ENCODE data around the gene PPM1H.

The PPM1H gene

DNA sequence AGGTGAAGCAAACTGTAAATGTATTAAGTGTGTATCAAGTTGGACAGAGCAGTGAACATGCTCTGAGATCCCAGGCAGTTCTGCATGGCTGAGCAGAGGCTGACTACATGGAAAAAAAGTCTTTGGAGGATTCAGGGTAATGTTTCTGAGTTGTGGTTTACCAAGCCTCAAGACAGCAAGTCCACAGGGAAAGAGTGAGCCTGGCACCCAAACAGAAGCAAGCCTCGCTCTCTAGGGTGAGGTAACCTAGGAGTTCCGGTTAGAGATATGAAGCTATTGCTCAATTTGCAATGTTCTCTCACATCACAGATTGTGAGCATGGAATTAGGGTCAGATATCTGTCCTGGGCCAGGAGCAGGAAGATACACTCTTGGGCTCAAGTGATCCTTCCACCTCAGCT is 309.7 kb downstream of the PPM1H start:
- DNase-seq (no peak), ATAC-seq (replicated peaks) (peak in 1 of 2 donors; percentile 27)
- H3K9me3 Mint-ChIP-seq: peaks cover 0 to 3% of the 10 kb centered on the region in 2 donors
- H3K27me3 Mint-ChIP-seq: peaks cover 14 to 20% of the 10 kb centered on the region in 2 donors
- H3K4me1 Mint-ChIP-seq: peaks cover 0 to 3% of the 10 kb centered on the region in 2 donors
- no peak overlapping the region for H3K27ac Mint-ChIP-seq
- no peak overlapping the region for H3K4me3 Mint-ChIP-seq
- peaks cover 4 to 7% of the 10 kb centered on the region in 2 donors for H3K36me3 Mint-ChIP-seq

GRCh38 chr12:62622177-62622576 is 312.8 kb downstream of the PPM1H start:
- ATAC-seq (replicated peaks) (no peak), DNase-seq (no peak)
- H3K4me3 Mint-ChIP-seq: no peak overlapping the region
- no peak overlapping the region for H3K27ac Mint-ChIP-seq
- H3K9me3 Mint-ChIP-seq: no peaks in the 10 kb centered on the region
- peaks cover 0 to 5% of the 10 kb centered on the region in 2 donors for H3K4me1 Mint-ChIP-seq
- H3K36me3 Mint-ChIP-seq: peaks cover 0 to 2% of the 10 kb centered on the region in 2 donors
- H3K27me3 Mint-ChIP-seq: peaks cover 1 to 3% of the 10 kb centered on the region in 2 donors

DNA sequence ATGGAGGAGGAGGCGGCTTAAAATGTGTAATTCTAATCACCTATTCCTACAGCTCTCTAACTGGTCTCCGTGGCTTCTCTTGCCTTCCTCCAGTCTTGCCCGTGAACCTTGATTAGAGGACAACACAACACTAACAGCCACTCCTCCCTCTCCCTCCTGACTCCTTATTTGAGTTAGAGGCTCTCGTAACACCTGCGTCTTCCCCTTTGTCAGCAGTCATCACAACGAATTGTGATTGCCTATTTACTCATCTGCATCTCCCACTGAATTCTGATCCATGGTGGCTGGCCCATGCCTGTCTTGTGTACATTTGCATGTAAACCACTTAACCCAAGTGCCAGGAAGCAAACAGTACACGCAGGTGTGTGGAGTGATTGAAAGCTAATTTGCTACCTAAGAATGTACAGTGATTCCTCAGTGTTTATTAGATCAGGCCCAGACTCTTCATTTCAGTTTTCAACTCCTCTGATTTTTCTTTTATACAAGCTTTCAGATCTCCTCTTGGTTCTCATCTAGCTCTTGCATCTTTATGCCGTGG is 313.8 kb downstream of the PPM1H start:
- H3K4me1 Mint-ChIP-seq: peaks cover 0 to 5% of the 10 kb centered on the region in 2 donors
- ATAC-seq (replicated peaks) (no peak), DNase-seq (no peak)
- H3K9me3 Mint-ChIP-seq: no peaks in the 10 kb centered on the region
- no peak overlapping the region for H3K4me3 Mint-ChIP-seq
- no peak overlapping the region for H3K27ac Mint-ChIP-seq
- peaks cover 4% of the 10 kb centered on the region in 2 donors for H3K36me3 Mint-ChIP-seq
- H3K27me3 Mint-ChIP-seq: no peaks in the 10 kb centered on the region

- H3K4me1 Mint-ChIP-seq: peaks cover 0 to 3% of the 10 kb centered on the region in 2 donors
- H3K4me3 Mint-ChIP-seq: no peak overlapping the region
- H3K27me3 Mint-ChIP-seq: no peaks in the 10 kb centered on the region
- peaks cover 4% of the 10 kb centered on the region in 2 donors for H3K36me3 Mint-ChIP-seq
- no peak overlapping the region for H3K27ac Mint-ChIP-seq
- DNase-seq (no peak), ATAC-seq (replicated peaks) (no peak)
- no peaks in the 10 kb centered on the region for H3K9me3 Mint-ChIP-seq
Measured at GRCh38 chr12:62618930-62619329, 316.0 kb downstream of the PPM1H start.

GRCh38 chr12:62618319-62618718 is 316.6 kb downstream of the PPM1H start:
- Mint-ChIP-seq H3K4me3 (no peak overlapping the region), H3K27me3 (no peaks in the 10 kb centered on the region), H3K9me3 (no peaks in the 10 kb centered on the region), H3K36me3 (peaks cover 4% of the 10 kb centered on the region in 2 donors), H3K4me1 (peaks cover 0 to 3% of the 10 kb centered on the region in 2 donors), H3K27ac (no peak overlapping the region)
- no peak for DNase-seq
- ATAC-seq (replicated peaks): no peak

DNA sequence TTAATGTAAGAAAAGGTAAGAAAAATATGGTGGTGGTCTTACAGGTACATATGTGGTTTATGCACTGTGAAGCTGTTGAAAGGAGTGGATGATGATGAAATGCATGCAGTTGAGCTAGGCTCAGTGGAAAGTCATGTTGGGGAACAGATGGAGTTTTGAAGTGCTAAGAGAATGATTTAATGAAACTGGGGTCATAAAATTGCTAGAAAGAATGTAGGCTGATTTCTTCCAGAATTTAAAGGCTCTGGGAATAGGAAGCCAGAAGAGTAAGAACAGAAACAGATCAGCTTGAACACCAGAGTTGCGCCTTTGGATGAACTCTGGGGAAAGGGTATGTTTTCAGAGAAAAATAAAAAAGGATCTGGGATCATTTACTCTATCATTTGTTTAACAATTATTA is 321.9 kb downstream of the PPM1H start:
- Mint-ChIP-seq H3K36me3 (peaks cover 10 to 11% of the 10 kb centered on the region in 2 donors), H3K27ac (no peak overlapping the region), H3K4me1 (peaks cover 6% of the 10 kb centered on the region in 2 donors), H3K9me3 (peaks cover 0 to 2% of the 10 kb centered on the region in 2 donors), H3K4me3 (no peak overlapping the region), H3K27me3 (no peaks in the 10 kb centered on the region)
- no peak for ATAC-seq (replicated peaks)
- DNase-seq: no peak

- Mint-ChIP-seq H3K36me3 (peaks cover 10 to 15% of the 10 kb centered on the region in 2 donors), H3K27ac (no peak overlapping the region), H3K4me3 (peak overlapping the region in 1 of 2 donors; percentile 14), H3K27me3 (no peaks in the 10 kb centered on the region), H3K4me1 (peaks cover 15 to 36% of the 10 kb centered on the region in 2 donors), H3K9me3 (peaks cover 0 to 2% of the 10 kb centered on the region in 2 donors)
- DNase-seq (no peak), ATAC-seq (replicated peaks) (no peak)
Measured at GRCh38 chr12:62606654-62607053, 328.3 kb downstream of the PPM1H start.

GRCh38 chr12:62605981-62606380 is 329.0 kb downstream of the PPM1H start:
- H3K27ac Mint-ChIP-seq: no peak overlapping the region
- no peaks in the 10 kb centered on the region for H3K27me3 Mint-ChIP-seq
- H3K36me3 Mint-ChIP-seq: peaks cover 10 to 15% of the 10 kb centered on the region in 2 donors
- no peak for DNase-seq
- peaks cover 0 to 2% of the 10 kb centered on the region in 2 donors for H3K9me3 Mint-ChIP-seq
- peak overlapping the region in 1 of 2 donors; percentile 8 for H3K4me3 Mint-ChIP-seq
- peaks cover 18 to 43% of the 10 kb centered on the region in 2 donors for H3K4me1 Mint-ChIP-seq
- no peak for ATAC-seq (replicated peaks)

- H3K9me3 Mint-ChIP-seq: no peaks in the 10 kb centered on the region
Measured at GRCh38 chr12:62604871-62605270, 330.1 kb downstream of the PPM1H start.

GRCh38 chr12:62604373-62604772 is 330.6 kb downstream of the PPM1H start:
- Mint-ChIP-seq H3K4me3 (peak overlapping the region; percentile 86 to 89), H3K27me3 (no peaks in the 10 kb centered on the region), H3K27ac (peak overlapping the region; percentile 100), H3K9me3 (no peaks in the 10 kb centered on the region), H3K36me3 (peaks cover 6 to 18% of the 10 kb centered on the region in 2 donors), H3K4me1 (peaks cover 20 to 48% of the 10 kb centered on the region in 2 donors)
- ATAC-seq (replicated peaks) (no peak), DNase-seq (no peak)

More at GRCh38 chr12:62604871-62605270, 330.1 kb downstream of the PPM1H start:
- DNase-seq (no peak), ATAC-seq (replicated peaks) (no peak)
- Mint-ChIP-seq H3K4me3 (peak overlapping the region; percentile 56 to 86), H3K4me1 (peaks cover 20 to 48% of the 10 kb centered on the region in 2 donors), H3K27me3 (no peaks in the 10 kb centered on the region), H3K27ac (peak overlapping the region; percentile 100), H3K36me3 (peaks cover 6 to 18% of the 10 kb centered on the region in 2 donors)

DNA sequence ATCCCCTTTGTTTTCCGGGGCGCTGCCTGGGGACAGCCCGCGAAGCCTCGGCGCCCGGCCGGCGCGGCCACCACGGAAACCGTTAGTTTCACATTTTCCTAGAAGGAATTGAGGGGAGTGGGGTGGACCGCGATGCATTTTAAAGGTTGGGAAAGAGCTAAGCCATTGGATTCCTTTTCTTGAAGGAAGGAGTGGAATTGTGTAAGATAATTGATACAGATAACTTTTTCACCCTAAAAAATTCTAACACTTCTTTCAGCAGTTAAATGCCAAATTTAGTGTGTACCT is 331.2 kb downstream of the PPM1H start:
- ATAC-seq (replicated peaks) (no peak), DNase-seq (no peak)
- peak overlapping the region; percentile 100 for H3K27ac Mint-ChIP-seq
- peaks cover 20 to 48% of the 10 kb centered on the region in 2 donors for H3K4me1 Mint-ChIP-seq
- H3K27me3 Mint-ChIP-seq: no peaks in the 10 kb centered on the region
- no peaks in the 10 kb centered on the region for H3K9me3 Mint-ChIP-seq
- H3K36me3 Mint-ChIP-seq: peaks cover 6 to 18% of the 10 kb centered on the region in 2 donors
- peak overlapping the region; percentile 86 to 89 for H3K4me3 Mint-ChIP-seq

DNA sequence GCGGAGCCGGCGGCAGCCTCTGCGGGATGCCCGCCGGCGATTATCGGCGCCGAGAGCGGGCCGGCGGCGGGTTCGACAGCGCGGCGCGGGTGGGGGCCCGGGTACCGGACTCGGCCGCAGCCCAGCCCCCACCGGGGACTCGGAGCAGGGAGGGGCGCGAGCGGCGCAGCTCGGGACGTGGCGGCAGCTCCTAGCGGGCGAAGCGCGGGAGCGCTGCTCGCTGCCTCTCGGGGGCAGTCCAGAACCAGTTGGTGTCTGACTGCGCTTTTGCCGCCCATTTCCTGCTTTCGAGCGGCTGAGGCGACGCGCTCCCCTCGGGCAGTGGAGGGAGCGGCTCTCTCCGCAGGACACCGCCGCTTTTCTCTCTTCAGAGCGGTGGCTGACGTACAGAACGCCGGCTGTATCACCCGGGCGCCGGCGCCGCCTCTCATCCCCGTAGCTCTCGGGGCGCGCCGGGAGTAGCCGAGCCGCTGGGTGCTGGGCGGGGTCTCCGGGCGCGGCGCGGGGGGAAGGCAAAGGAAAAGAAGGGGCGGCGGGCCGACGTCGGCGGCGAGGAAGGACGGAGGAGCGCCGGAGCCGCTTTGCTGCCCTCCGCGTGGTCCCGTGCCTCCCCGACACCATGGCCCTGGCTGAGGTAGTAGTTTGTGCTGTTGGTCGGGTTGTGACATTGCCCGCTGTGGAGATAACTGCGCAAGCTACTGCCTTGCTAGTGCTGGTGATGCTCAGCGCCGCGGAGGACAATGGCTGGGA is 331.7 kb downstream of the PPM1H start:
- ATAC-seq (replicated peaks): peak; percentile 66 to 70
- peak overlapping the region; percentile 100 for H3K27ac Mint-ChIP-seq
- H3K4me1 Mint-ChIP-seq: peaks cover 20 to 48% of the 10 kb centered on the region in 2 donors
- peak; percentile 78 for DNase-seq
- no peaks in the 10 kb centered on the region for H3K27me3 Mint-ChIP-seq
- H3K9me3 Mint-ChIP-seq: no peaks in the 10 kb centered on the region
- H3K36me3 Mint-ChIP-seq: peaks cover 6 to 18% of the 10 kb centered on the region in 2 donors
- H3K4me3 Mint-ChIP-seq: peak overlapping the region; percentile 86 to 89

- Mint-ChIP-seq H3K27ac (peak overlapping the region; percentile 100), H3K9me3 (no peaks in the 10 kb centered on the region), H3K4me3 (peak overlapping the region; percentile 86 to 89), H3K36me3 (peaks cover 6 to 18% of the 10 kb centered on the region in 2 donors), H3K4me1 (peaks cover 20 to 48% of the 10 kb centered on the region in 2 donors), H3K27me3 (no peaks in the 10 kb centered on the region)
- ATAC-seq (replicated peaks) (peak; percentile 85 to 88), DNase-seq (peak; percentile 97)
Measured at GRCh38 chr12:62602255-62603060, 332.5 kb downstream of the PPM1H start.

DNA sequence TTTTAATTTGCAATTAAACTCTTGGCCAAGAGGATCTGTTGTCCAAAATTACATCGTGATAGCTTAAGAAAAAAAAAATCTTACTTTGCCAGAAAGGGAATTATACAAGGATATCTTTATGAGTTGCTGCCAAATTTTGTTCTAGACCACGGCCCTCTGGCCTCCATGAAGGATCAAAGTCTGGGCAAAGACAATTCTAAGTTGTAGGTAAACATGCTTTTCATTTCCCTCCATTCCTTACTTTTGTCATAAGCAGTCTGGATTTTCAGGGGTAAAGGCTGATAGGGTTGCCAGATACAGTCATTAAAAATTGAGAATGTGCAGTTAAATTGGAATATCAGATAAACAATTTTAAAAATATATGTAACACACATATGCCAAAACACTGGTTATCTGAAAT is 333.2 kb downstream of the PPM1H start:
- no peaks in the 10 kb centered on the region for H3K9me3 Mint-ChIP-seq
- peak overlapping the region; percentile 86 to 89 for H3K4me3 Mint-ChIP-seq
- H3K36me3 Mint-ChIP-seq: peaks cover 6 to 24% of the 10 kb centered on the region in 2 donors
- no peaks in the 10 kb centered on the region for H3K27me3 Mint-ChIP-seq
- no peak for ATAC-seq (replicated peaks)
- H3K4me1 Mint-ChIP-seq: peaks cover 20 to 45% of the 10 kb centered on the region in 2 donors
- no peak for DNase-seq
- H3K27ac Mint-ChIP-seq: peak overlapping the region; percentile 100
